GM10847 (cell line): Measurements from ENCODE around the gene RAET1E.

Experiments used
- POLR2A ChIP-seq: IDR thresholded peaks from 2 replicates; pipeline ENCODE4 v1.6.1; 2011; ENCODE audit not compliant: insufficient read length; ENCODE audit errors: extremely low read depth

Gene RAET1E

GRCh38 chr6:149859938-149860337 is 38.0 kb downstream of the RAET1E start:
- no peak for TF ChIP-seq POLR2A

- TF ChIP-seq POLR2A, result no peak
Measured at GRCh38 chr6:149859368-149859767, 38.5 kb downstream of the RAET1E start.

GRCh38 chr6:149857541-149857940 is 40.4 kb downstream of the RAET1E start:
- TF ChIP-seq POLR2A, result no peak

- no peak for TF ChIP-seq POLR2A
Measured at GRCh38 chr6:149856256-149856994, 41.5 kb downstream of the RAET1E start.

- no peak for TF ChIP-seq POLR2A
Measured at GRCh38 chr6:149855741-149856140, 42.2 kb downstream of the RAET1E start.

GRCh38 chr6:149855040-149855654 is 42.8 kb downstream of the RAET1E start:
- TF ChIP-seq POLR2A, result no peak

- TF ChIP-seq POLR2A, result no peak
Measured at GRCh38 chr6:149854532-149854931, 43.4 kb downstream of the RAET1E start.

- no peak for TF ChIP-seq POLR2A
Measured at GRCh38 chr6:149852881-149853280, 45.0 kb downstream of the RAET1E start.

GRCh38 chr6:149852180-149852579 is 45.7 kb downstream of the RAET1E start:
- TF ChIP-seq POLR2A, result no peak

- no peak for TF ChIP-seq POLR2A
Measured at GRCh38 chr6:149851461-149852110, 46.3 kb downstream of the RAET1E start.
